Astrocyte of the cerebellum (primary cell): ENCODE measurements around the gene LYZL6.
"Not testable (repeated sequence)": the region's sequence is repeated elsewhere in the genome, so short reads cannot be mapped to it uniquely, and the experiment has no call there.

Source experiments
- DNase-seq: peaks from one replicate; pipeline ENCODE4 v3.0.0-alpha.2; 2011; ENCODE audit warnings: low read depth
- H3K4me3 ChIP-seq: 2 replicates; pipeline ENCODE4 v1.5.1; 2011; ENCODE audit warnings: mild to moderate bottlenecking, low read depth, low read length, moderate library complexity
- CTCF ChIP-seq: IDR thresholded peaks from 2 replicates; pipeline ENCODE4 v1.5.1; 2012; ENCODE audit warnings: low read length, low read depth, moderate library complexity, mild to moderate bottlenecking; ENCODE audit errors: missing control alignments
- in situ Hi-C: cut with HindIII; loops from 2 replicates; pipeline ENCODE4 v1.10.0; 2017; ENCODE audit warnings: low sequenced_read_pairs

LYZL6 gene

GRCh38 chr17:35953720-35954119 lies 10.2 kb upstream of the LYZL6 start:
- in situ Hi-C loops, result no loop called here
- no peak for DNase-seq
- H3K4me3 ChIP-seq, result no peak overlapping the region
- TF ChIP-seq CTCF, result no peak

GRCh38 chr17:35949401-35949800 lies 5.9 kb upstream of the LYZL6 start:
- no peak for DNase-seq
- no peak for TF ChIP-seq CTCF
- in situ Hi-C loops, result no loop called here
- H3K4me3 ChIP-seq, result no peak overlapping the region

- DNase-seq, result no peak
- in situ Hi-C loops, result no loop called here
- H3K4me3 ChIP-seq, result no peak overlapping the region
- no peak for TF ChIP-seq CTCF
These were observed 4.6 kb upstream of the LYZL6 start for GRCh38 chr17:35948092-35948491.

- in situ Hi-C loops, result no loop called here
- TF ChIP-seq CTCF, result peak; percentile 87
- no peak overlapping the region for H3K4me3 ChIP-seq
- DNase-seq, result no peak
These were observed 3.7 kb upstream of the LYZL6 start for GRCh38 chr17:35947156-35947585.

GRCh38 chr17:35944151-35944550 lies 638 bp upstream of the LYZL6 start:
- H3K4me3 ChIP-seq, result no peak overlapping the region
- DNase-seq, result no peak
- in situ Hi-C loops, result no loop called here
- TF ChIP-seq CTCF, result no peak

GRCh38 chr17:35942588-35943186 lies 826 bp downstream of the LYZL6 start:
- DNase-seq, result no peak
- no peak for TF ChIP-seq CTCF
- in situ Hi-C loops, result no loop called here
- H3K4me3 ChIP-seq, result no peak overlapping the region

- DNase-seq, in situ Hi-C loops, H3K4me3 ChIP-seq: not testable (repeated sequence)
These were observed 5.0 kb downstream of the LYZL6 start for GRCh38 chr17:35938492-35938891.
